Measurements from ENCODE around the gene E2F8.

E2F8 gene

DNA sequence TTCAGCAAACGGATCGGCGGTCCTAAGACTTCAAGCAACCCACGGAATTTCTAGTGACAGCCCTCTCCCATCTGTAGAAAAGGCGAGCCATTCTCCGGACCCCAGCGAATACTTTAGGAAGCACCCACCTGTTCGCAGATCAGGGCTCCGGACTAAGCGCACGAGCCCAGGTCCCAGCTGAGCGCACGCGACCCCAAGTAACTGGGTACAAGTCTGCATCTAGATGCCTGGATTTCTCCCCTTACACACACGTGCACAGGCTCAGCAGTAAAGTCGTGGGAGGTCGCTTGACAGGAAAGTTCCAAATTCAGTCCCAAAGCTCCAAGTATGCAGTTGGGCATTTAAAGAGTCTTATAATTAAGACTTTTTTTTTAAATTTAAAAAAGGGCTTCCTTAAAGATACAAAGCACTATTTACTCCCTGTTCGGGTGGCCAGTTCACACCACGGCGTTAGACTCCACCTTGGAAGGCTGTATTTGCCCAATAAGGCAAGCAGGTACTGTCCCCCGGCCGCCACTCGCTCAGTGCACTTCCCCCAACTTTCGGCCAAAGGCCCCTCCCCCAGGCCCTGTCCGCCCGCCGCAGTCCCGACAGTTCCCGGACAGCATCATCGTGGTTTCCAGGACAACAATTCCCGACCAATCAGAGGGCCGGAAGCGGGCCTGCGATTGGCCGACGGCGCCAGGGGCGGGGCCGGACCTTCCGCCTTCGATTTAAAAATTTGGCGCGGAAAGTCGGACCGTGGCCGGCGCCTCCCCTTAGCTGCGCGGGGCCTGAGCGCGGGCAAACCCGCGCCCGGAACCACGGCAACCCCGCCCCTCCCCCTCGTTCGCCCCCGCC lies at the start of gene E2F8:
Gene E2F8, minus strand, starts transcription at position 526 of the 840 bp plus-strand sequence. CDS start 824 bp downstream, outside the sequence.
- TF ChIP-seq, protein P1, sequence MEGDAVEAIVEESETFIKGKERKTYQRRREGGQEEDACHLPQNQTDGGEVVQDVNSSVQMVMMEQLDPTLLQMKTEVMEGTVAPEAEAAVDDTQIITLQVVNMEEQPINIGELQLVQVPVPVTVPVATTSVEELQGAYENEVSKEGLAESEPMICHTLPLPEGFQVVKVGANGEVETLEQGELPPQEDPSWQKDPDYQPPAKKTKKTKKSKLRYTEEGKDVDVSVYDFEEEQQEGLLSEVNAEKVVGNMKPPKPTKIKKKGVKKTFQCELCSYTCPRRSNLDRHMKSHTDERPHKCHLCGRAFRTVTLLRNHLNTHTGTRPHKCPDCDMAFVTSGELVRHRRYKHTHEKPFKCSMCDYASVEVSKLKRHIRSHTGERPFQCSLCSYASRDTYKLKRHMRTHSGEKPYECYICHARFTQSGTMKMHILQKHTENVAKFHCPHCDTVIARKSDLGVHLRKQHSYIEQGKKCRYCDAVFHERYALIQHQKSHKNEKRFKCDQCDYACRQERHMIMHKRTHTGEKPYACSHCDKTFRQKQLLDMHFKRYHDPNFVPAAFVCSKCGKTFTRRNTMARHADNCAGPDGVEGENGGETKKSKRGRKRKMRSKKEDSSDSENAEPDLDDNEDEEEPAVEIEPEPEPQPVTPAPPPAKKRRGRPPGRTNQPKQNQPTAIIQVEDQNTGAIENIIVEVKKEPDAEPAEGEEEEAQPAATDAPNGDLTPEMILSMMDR (IDR thresholded peaks at IDR 0.05; ENCODE audit: insufficient read depth, low read length, missing control alignments), result no peak

DNA sequence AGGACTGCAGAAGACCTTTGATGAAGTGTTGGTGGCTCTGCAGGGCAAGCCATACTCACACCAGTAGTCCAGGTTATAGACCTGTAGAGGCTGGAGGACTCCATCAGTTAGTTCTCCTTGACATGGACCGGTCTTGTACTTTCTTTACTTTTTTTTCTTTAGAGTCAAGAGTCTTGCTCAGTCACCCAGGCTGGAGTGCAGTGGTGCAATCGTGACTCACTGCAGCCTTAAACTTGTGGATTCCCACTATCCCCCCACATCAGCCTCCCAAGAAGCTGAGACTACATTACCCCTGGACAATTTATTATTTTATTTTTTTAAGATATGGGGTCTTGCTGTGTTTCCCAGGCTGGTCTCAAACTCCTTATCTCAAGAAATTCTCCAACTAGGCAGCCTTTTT lies 49.6 kb upstream of the E2F8 start:
- ChIA-PET CTCF (no interaction called here), POLR2A (no interaction called here)
- no peak for DNase-seq (ENCODE audit: low read depth, low spot score)
- TF ChIP-seq, protein P1 (IDR thresholded peaks at IDR 0.05; ENCODE audit: insufficient read depth, low read length, missing control alignments), result no peak
- no peak overlapping the region for H3K4me3 ChIP-seq (ENCODE audit: low read depth, low read length)

More for the DNA sequence above, at the start of gene E2F8:
- POLR2A ChIA-PET, result no interaction called here
- DNase-seq (ENCODE audit: low read depth, low spot score), result peak; percentile 23
- CTCF ChIA-PET, result interaction anchor here (1.1 to 1.5 kb wide), 4 partner anchors 16 to 314 kb away, joined by 3 to 4 read pairs (median 4); no protein-coding TSS in a partner anchor
- peak within 1 kb of the TSS; percentile 84 for H3K4me3 ChIP-seq (ENCODE audit: low read depth, low read length)

GRCh38 chr11:19288256-19288655 lies 47.5 kb upstream of the E2F8 start:
- DNase-seq (ENCODE audit: low read depth, low spot score), result no peak
- TF ChIP-seq, protein P1 (IDR thresholded peaks at IDR 0.05; ENCODE audit: insufficient read depth, low read length, missing control alignments), result no peak
- POLR2A ChIA-PET, result no interaction called here
- CTCF ChIA-PET, result interaction anchor here (1.3 kb wide), 1 partner anchor 266 kb away, joined by 3 read pairs; no protein-coding TSS in a partner anchor
- no peak overlapping the region for H3K4me3 ChIP-seq (ENCODE audit: low read depth, low read length)

- ChIA-PET POLR2A (no interaction called here), CTCF (interaction anchor here (1.5 kb wide), 1 partner anchor 26 kb away, joined by 3 read pairs; no protein-coding TSS in a partner anchor)
- TF ChIP-seq, protein P1 (IDR thresholded peaks at IDR 0.05; ENCODE audit: insufficient read depth, low read length, missing control alignments), result no peak
- no peak for DNase-seq (ENCODE audit: low read depth, low spot score)
- H3K4me3 ChIP-seq (ENCODE audit: low read depth, low read length), result no peak overlapping the region
Measured at GRCh38 chr11:19286411-19286810, 45.7 kb upstream of the E2F8 start.

DNA sequence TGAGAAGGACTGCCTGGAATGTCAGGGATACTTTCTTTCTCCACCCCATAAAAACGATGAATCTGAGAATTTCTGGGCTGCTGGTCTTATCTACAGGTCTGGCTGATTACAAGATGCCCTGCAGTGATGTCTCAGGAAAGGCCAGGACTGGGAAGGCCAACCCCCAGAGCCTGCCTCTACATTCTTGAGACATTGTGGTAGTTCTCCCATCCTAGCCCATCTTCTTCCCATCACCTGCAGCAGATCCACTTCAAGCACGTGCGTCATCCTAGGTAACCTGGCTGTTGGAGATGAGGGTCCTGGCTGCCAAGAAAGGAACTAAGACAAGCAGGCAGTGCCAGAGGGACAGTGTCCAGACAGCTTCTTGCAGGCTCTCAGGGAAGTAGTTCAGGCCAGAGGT lies 44.1 kb upstream of the E2F8 start:
- ChIA-PET POLR2A (no interaction called here), CTCF (interaction anchor here (1.9 kb wide), 1 partner anchor 25 kb away, joined by 6 read pairs; no protein-coding TSS in a partner anchor)
- TF ChIP-seq, protein P1 (IDR thresholded peaks at IDR 0.05; ENCODE audit: insufficient read depth, low read length, missing control alignments), result no peak
- no peak for DNase-seq (ENCODE audit: low read depth, low spot score)
- no peak overlapping the region for H3K4me3 ChIP-seq (ENCODE audit: low read depth, low read length)

- CTCF ChIA-PET, result interaction anchor here (1.0 to 1.9 kb wide), 2 partner anchors 24 to 26 kb away, joined by 5 to 6 read pairs; no protein-coding TSS in a partner anchor
- DNase-seq (ENCODE audit: low read depth, low spot score), result no peak
- TF ChIP-seq, protein P1 (IDR thresholded peaks at IDR 0.05; ENCODE audit: insufficient read depth, low read length, missing control alignments), result no peak
- POLR2A ChIA-PET, result no interaction called here
- H3K4me3 ChIP-seq (ENCODE audit: low read depth, low read length), result no peak overlapping the region
Measured at GRCh38 chr11:19283991-19284390, 43.2 kb upstream of the E2F8 start.

All from AG04449 (cell line).